Lower leg skin (tissue), 3 donors: ENCODE measurements around the gene TBRG1.

Experiments used
- POLR2A ChIP-seq, 2 donors: fragments of 450-650 bp; IDR thresholded peaks; one replicate each; pipeline ENCODE4 v1.6.1; 2016 to 2017; ENCODE audit warnings: antibody characterized with exemption in 2 of 2, mild to moderate bottlenecking in 1 of 2, moderate library complexity in 1 of 2
- TF ChIP-seq, protein P1 (sequence below), 3 donors: fragments of 450-650 bp; IDR thresholded peaks; one replicate each; pipeline ENCODE4 v1.5.1; 2016; ENCODE audit warnings: antibody characterized with exemption in 3 of 3, mild to moderate bottlenecking in 3 of 3, moderate library complexity in 2 of 3

DNA sequence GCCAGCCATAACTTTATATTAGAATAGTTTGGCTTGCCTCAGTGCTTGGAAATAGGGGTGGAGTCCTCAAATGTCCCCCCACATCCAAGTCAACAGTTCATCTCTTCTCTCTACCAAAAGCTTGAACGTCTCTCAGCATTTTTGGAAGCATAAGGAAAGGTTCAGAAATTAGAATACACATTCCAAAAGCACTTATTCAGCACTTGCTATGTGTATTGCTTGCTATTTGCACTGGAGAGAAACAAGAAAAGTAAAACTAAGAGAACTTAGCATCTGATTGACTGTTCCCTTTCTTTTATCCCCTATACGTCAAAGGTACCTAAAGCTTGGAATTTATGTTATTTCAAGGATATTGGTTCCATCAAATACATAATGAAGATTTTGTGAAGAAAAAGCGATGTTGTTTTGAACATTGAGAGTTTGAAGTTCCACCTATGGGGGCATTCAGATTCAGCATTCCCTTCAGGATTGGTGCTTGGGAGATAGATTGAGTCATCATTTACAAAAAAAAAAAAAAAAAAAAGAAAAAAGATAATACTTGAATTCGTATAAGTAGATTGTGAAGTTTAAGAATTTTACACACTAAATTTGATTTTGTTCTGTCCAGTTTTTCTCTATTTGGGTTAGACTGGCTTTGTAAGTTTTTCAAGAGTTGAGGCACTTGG lies 1.3 kb downstream of the TBRG1 start:
- TF ChIP-seq, protein P1, sequence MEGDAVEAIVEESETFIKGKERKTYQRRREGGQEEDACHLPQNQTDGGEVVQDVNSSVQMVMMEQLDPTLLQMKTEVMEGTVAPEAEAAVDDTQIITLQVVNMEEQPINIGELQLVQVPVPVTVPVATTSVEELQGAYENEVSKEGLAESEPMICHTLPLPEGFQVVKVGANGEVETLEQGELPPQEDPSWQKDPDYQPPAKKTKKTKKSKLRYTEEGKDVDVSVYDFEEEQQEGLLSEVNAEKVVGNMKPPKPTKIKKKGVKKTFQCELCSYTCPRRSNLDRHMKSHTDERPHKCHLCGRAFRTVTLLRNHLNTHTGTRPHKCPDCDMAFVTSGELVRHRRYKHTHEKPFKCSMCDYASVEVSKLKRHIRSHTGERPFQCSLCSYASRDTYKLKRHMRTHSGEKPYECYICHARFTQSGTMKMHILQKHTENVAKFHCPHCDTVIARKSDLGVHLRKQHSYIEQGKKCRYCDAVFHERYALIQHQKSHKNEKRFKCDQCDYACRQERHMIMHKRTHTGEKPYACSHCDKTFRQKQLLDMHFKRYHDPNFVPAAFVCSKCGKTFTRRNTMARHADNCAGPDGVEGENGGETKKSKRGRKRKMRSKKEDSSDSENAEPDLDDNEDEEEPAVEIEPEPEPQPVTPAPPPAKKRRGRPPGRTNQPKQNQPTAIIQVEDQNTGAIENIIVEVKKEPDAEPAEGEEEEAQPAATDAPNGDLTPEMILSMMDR (IDR thresholded peaks at IDR 0.05) = no peak
- TF ChIP-seq POLR2A (IDR thresholded peaks at IDR 0.05) = no peak
